ENCODE measurements around the gene MED20. TPM values are rescaled to one million over a fixed set of nuclear protein-coding genes. Genes with fewer than 3 reads are reported as not detected.

The MED20 gene
- total and polyA plus RNA-seq, 2 of the 4 experiments (the other 2 are of a cell fraction) = 24.8 to 38.2 TPM

- 100% methylated on average over 1 of the region's 2 CpGs; no CpG with 5 or more reads in 1 of the 2 experiments for WGBS, 2 experiments (ENCODE audit: extremely low coverage in 2 of 2, insufficient read length in 1 of 2)
- Histone ChIP-seq H2BK15ac (ENCODE audit: low read depth, low read length) (no peak overlapping the region), H3K9me3 (ENCODE audit: control insufficient read depth, insufficient read depth, low read length) (no peaks in the 10 kb centered on the region), H4K91ac (ENCODE audit: insufficient read depth, low read depth, low read length) (no peak overlapping the region), H2BK120ac (ENCODE audit: low read depth, low read length) (no peak overlapping the region), H3K27ac (ENCODE audit: insufficient read depth, low read length) (no peak overlapping the region), H3K79me1 (ENCODE audit: low read depth in 1 of 2, low read length in 2 of 2) (no peaks in the 10 kb centered on the region), H3K9ac (ENCODE audit: low read depth, low read length) (no peak overlapping the region), H2BK20ac (ENCODE audit: low read depth, low read length) (no peak overlapping the region), H2BK5ac (ENCODE audit: low read depth, low read length, poor library complexity, severe bottlenecking) (no peak overlapping the region), H3K4me1 (ENCODE audit: control insufficient read depth, insufficient read depth, low read length) (no peaks in the 10 kb centered on the region), H2AK5ac (ENCODE audit: low read depth, low read length) (no peak overlapping the region), H3K27me3 (ENCODE audit: control insufficient read depth, insufficient read depth, low read length) (no peaks in the 10 kb centered on the region; the same call in 1 of the 2 replicates), H3K23ac (ENCODE audit: low read depth, low read length) (no peak overlapping the region), H4K5ac (ENCODE audit: low read depth, low read length) (no peak overlapping the region), H2AFZ (replicated peaks; ENCODE audit: low read length, poor library complexity) (no peak overlapping the region), H4K20me1 (ENCODE audit: insufficient read depth, low read length) (no peaks in the 10 kb centered on the region), H3K18ac (ENCODE audit: low read depth, low read length) (no peak overlapping the region), H3K36me3 (ENCODE audit: control insufficient read depth, insufficient read depth, low read length) (no peaks in the 10 kb centered on the region), H3K14ac (replicated peaks; ENCODE audit: low read depth, low read length) (no peak overlapping the region), H3K4ac (ENCODE audit: low read depth, low read length) (no peak overlapping the region), H3K4me2 (ENCODE audit: low read depth, low read length) (no peak overlapping the region), H3K4me3 (ENCODE audit: insufficient read depth, low read depth, low read length) (no peak overlapping the region), H2AK9ac (replicated peaks; ENCODE audit: low read depth, low read length, poor library complexity) (no peak overlapping the region), H3K56ac (ENCODE audit: extremely low read depth, insufficient read depth, low read length) (no peak overlapping the region), H4K8ac (ENCODE audit: low read depth in 2 of 2, low read length in 2 of 2) (no peak overlapping the region), H3K9me1 (ENCODE audit: insufficient read depth, low read length) (no peaks in the 10 kb centered on the region)
- in situ Hi-C loops (cut with MboI; ENCODE audit: low sequenced_read_pairs) (no loop called here), dilution Hi-C loops (cut with HindIII; ENCODE audit: low sequenced_read_pairs, unreplicated experiment) (no loop called here), intact Hi-C loops (cut with micrococcal nuclease) (no loop called here)
- TF ChIP-seq MAZ (IDR thresholded peaks at IDR 0.05; ENCODE audit: borderline replicate concordance, low read depth, low read length) (no peak), RCOR1 (IDR thresholded peaks at IDR 0.05; ENCODE audit: insufficient replicate concordance, low read length) (no peak), FOS (IDR thresholded peaks at IDR 0.05; ENCODE audit: low read depth, low read length) (no peak), NFE2L2 (IDR thresholded peaks at IDR 0.05; ENCODE audit: low read depth, low read length) (no peak), ELK1 (IDR thresholded peaks at IDR 0.05; ENCODE audit: borderline replicate concordance, low read depth, low read length) (no peak), MXI1 (IDR thresholded peaks at IDR 0.05; ENCODE audit: borderline replicate concordance, low read depth, low read length) (no peak), CTCF (conservative IDR thresholded peaks at IDR 0.05; ENCODE audit: low read depth, low read length) (no peak), POLR2A (IDR thresholded peaks at IDR 0.05; ENCODE audit: low read depth, low read length) (no peak), RFX5 (IDR thresholded peaks at IDR 0.05; ENCODE audit: low read depth, low read length) (no peak), SMC3 (IDR thresholded peaks at IDR 0.05; ENCODE audit: low read depth, low read length) (no peak), RAD21 (IDR thresholded peaks at IDR 0.05; ENCODE audit: low read length) (no peak), BHLHE40 (IDR thresholded peaks at IDR 0.05; ENCODE audit: low read depth, low read length) (no peak)
- ATAC-seq (ENCODE audit: low read depth) (no peak), DNase-seq (no peak)
- ChIA-PET POLR2A (ENCODE audit: unreplicated experiment) (interaction anchor here (0.6 kb wide), 1 partner anchor 37 kb away, joined by 3 read pairs; no protein-coding TSS in a partner anchor), CTCF (no interaction called here)
- no TSS peak for BruUV-seq (replicated peaks)
Measured at GRCh38 chr6:41954668-41955067, 33.7 kb upstream of the MED20 start.
